Hepatocyte (in vitro differentiated cells): Measurements from ENCODE around the gene PIK3C2G. TPM values are rescaled to one million over a fixed set of nuclear protein-coding genes. Genes with fewer than 3 reads are reported as not detected.

Experiments
- DNase-seq: peaks from one replicate; pipeline ENCODE4 v3.0.0-alpha.2; 2016; ENCODE audit warnings: low spot score
- H2AFZ ChIP-seq: fragments of 200-600 bp; sonication (generic); 2 replicates; pipeline ENCODE4 v1.6.0; 2016; ENCODE audit warnings: antibody characterized with exemption, mild to moderate bottlenecking
- H3K27ac ChIP-seq: fragments of 200-600 bp; sonication (generic); 2 replicates; pipeline ENCODE4 v1.5.1; 2016; ENCODE audit warnings: mild to moderate bottlenecking
- H3K27me3 ChIP-seq: fragments of 200-600 bp; sonication (generic); 2 replicates; pipeline ENCODE4 v1.6.1; 2016
- H3K36me3 ChIP-seq: fragments of 200-600 bp; sonication (generic); replicated peaks from 2 replicates; pipeline ENCODE4 v1.5.1; 2016; ENCODE audit warnings: low read depth; ENCODE audit not compliant: insufficient read depth
- H3K4me1 ChIP-seq: fragments of 200-600 bp; sonication (generic); 2 replicates; pipeline ENCODE4 v1.5.1; 2016; ENCODE audit warnings: mild to moderate bottlenecking, moderate library complexity; ENCODE audit not compliant: insufficient read depth
- H3K4me2 ChIP-seq: fragments of 200-600 bp; sonication (generic); 2 replicates; pipeline ENCODE4 v1.6.0; 2016
- H3K4me3 ChIP-seq: fragments of 200-600 bp; sonication (generic); 2 replicates; pipeline ENCODE4 v1.5.1; 2016; ENCODE audit warnings: mild to moderate bottlenecking
- H3K79me2 ChIP-seq: fragments of 200-600 bp; sonication (generic); 2 replicates; pipeline ENCODE4 v1.6.0; 2017; ENCODE audit warnings: mild to moderate bottlenecking
- H3K9me2 ChIP-seq: fragments of 200-600 bp; sonication (generic); replicated peaks from 2 replicates; pipeline ENCODE4 v1.6.0; 2017; ENCODE audit warnings: mild to moderate bottlenecking; ENCODE audit not compliant: insufficient read depth
- H3K9me3 ChIP-seq: fragments of 200-600 bp; sonication (generic); 2 replicates; pipeline ENCODE4 v1.5.1; 2016; ENCODE audit warnings: low read depth, mild to moderate bottlenecking
- H4K20me1 ChIP-seq: fragments of 200-600 bp; sonication (generic); 2 replicates; pipeline ENCODE4 v1.6.0; 2016; ENCODE audit warnings: mild to moderate bottlenecking; ENCODE audit not compliant: insufficient read depth, poor library complexity, severe bottlenecking
- EZH2 ChIP-seq: fragments of 200-600 bp; sonication (generic); IDR thresholded peaks from 2 replicates; pipeline ENCODE4 v1.6.1; 2016; ENCODE audit warnings: antibody characterized with exemption, mild to moderate bottlenecking, borderline replicate concordance
- EZH2phosphoT487 ChIP-seq: fragments of 200-600 bp; sonication (generic); IDR thresholded peaks from one replicate; pipeline ENCODE4 v1.6.1; 2018; ENCODE audit warnings: antibody characterized with exemption, mild to moderate bottlenecking, low read depth, moderate library complexity; ENCODE audit not compliant: unreplicated experiment, severe bottlenecking
- WGBS: methylation state at CpG from one replicate; pipeline ENCODE4 v1.1.6; 2016; ENCODE audit warnings: low lambda C conversion rate; ENCODE audit errors: missing lambda C conversion rate; 5-methylcytosine and 5-hydroxymethylcytosine counted together
- polyA plus RNA-seq: library from polyadenylated mRNA; unstranded; fragments of >200 nt; fragmentation: Nextera tagmentation; extraction: Ambion mirVana; gene quantifications from 2 replicates; pipeline ENCODE4 v1.2.1, GENCODE V29; 2016
- total RNA-seq: library from RNA; depleted of rRNA; stranded (reverse); fragments of >200 nt; gene quantifications from 2 replicates; pipeline ENCODE4 v1.2.3, GENCODE V29; 2014
- TF ChIP-seq, protein P1 (sequence below): fragments of 200-600 bp; sonication (generic); IDR thresholded peaks from 2 replicates; pipeline ENCODE4 v1.5.1; 2016; ENCODE audit warnings: antibody characterized with exemption, mild to moderate bottlenecking; ENCODE audit not compliant: poor library complexity

PIK3C2G gene
- total and polyA plus RNA-seq, 2 experiments from 2014 or later, result 3.5 to 6.7 TPM

GRCh38 chr12:18296201-18296908 lies 35.0 kb downstream of the PIK3C2G start:
- 77% methylated on average over 6 of the region's 6 CpGs for WGBS
- Histone ChIP-seq H3K4me3 (no peak overlapping the region), H3K27ac (no peak overlapping the region), H3K36me3 (no peaks in the 10 kb centered on the region), H3K4me2 (no peak overlapping the region), H3K9me2 (no peaks in the 10 kb centered on the region), H3K79me2 (no peaks in the 10 kb centered on the region), H3K27me3 (no peaks in the 10 kb centered on the region), H2AFZ (no peak overlapping the region), H3K9me3 (no peaks in the 10 kb centered on the region), H3K4me1 (no peaks in the 10 kb centered on the region), H4K20me1 (no peaks in the 10 kb centered on the region)
- no peak for TF ChIP-seq EZH2phosphoT487
- no peak for TF ChIP-seq EZH2
- TF ChIP-seq, protein P1, sequence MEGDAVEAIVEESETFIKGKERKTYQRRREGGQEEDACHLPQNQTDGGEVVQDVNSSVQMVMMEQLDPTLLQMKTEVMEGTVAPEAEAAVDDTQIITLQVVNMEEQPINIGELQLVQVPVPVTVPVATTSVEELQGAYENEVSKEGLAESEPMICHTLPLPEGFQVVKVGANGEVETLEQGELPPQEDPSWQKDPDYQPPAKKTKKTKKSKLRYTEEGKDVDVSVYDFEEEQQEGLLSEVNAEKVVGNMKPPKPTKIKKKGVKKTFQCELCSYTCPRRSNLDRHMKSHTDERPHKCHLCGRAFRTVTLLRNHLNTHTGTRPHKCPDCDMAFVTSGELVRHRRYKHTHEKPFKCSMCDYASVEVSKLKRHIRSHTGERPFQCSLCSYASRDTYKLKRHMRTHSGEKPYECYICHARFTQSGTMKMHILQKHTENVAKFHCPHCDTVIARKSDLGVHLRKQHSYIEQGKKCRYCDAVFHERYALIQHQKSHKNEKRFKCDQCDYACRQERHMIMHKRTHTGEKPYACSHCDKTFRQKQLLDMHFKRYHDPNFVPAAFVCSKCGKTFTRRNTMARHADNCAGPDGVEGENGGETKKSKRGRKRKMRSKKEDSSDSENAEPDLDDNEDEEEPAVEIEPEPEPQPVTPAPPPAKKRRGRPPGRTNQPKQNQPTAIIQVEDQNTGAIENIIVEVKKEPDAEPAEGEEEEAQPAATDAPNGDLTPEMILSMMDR, result no peak
- no peak for DNase-seq

DNA sequence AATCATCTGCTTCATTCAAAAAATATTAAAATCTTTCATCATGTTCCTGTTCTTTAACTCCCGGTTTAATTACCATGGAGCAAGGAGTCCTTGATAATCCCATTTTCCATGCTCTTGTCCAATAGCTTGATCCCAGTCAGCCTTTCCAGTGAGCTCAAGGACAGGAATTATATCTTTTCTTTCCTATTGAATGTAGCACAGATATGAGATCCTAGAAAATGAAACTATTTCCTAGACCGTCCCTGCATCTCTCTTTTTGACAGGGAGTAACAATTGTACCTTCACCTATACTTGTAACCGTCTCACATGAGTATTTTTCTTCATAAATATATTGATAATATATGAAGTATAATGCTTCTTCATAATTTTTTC lies 35.6 kb downstream of the PIK3C2G start:
- no peaks in the 10 kb centered on the region for H3K27me3 ChIP-seq
- no peak overlapping the region for H3K27ac ChIP-seq
- no peaks in the 10 kb centered on the region for H4K20me1 ChIP-seq
- no peaks in the 10 kb centered on the region for H3K79me2 ChIP-seq
- no peak for DNase-seq
- TF ChIP-seq, protein P1, result no peak
- TF ChIP-seq EZH2, result no peak
- no peak for TF ChIP-seq EZH2phosphoT487
- no peaks in the 10 kb centered on the region for H3K36me3 ChIP-seq
- 98% methylated on average over 3 of the region's 3 CpGs for WGBS
- no peak overlapping the region for H3K4me2 ChIP-seq
- no peak overlapping the region for H2AFZ ChIP-seq
- H3K9me3 ChIP-seq, result no peaks in the 10 kb centered on the region
- H3K9me2 ChIP-seq, result no peaks in the 10 kb centered on the region
- H3K4me3 ChIP-seq, result no peak overlapping the region
- H3K4me1 ChIP-seq, result no peaks in the 10 kb centered on the region

GRCh38 chr12:18297902-18298301 lies 36.6 kb downstream of the PIK3C2G start:
- Histone ChIP-seq H3K4me1 (no peaks in the 10 kb centered on the region), H3K79me2 (no peaks in the 10 kb centered on the region), H3K4me2 (no peak overlapping the region), H3K4me3 (no peak overlapping the region), H3K27me3 (no peaks in the 10 kb centered on the region), H2AFZ (no peak overlapping the region), H3K9me3 (no peaks in the 10 kb centered on the region), H4K20me1 (no peaks in the 10 kb centered on the region), H3K9me2 (no peaks in the 10 kb centered on the region), H3K36me3 (no peaks in the 10 kb centered on the region), H3K27ac (no peak overlapping the region)
- TF ChIP-seq, protein P1, result no peak
- TF ChIP-seq EZH2, result no peak
- TF ChIP-seq EZH2phosphoT487, result no peak
- 86% methylated on average over 1 of the region's 1 CpG for WGBS
- no peak for DNase-seq
